Measurements from ENCODE around the gene TFR2.

DNA sequence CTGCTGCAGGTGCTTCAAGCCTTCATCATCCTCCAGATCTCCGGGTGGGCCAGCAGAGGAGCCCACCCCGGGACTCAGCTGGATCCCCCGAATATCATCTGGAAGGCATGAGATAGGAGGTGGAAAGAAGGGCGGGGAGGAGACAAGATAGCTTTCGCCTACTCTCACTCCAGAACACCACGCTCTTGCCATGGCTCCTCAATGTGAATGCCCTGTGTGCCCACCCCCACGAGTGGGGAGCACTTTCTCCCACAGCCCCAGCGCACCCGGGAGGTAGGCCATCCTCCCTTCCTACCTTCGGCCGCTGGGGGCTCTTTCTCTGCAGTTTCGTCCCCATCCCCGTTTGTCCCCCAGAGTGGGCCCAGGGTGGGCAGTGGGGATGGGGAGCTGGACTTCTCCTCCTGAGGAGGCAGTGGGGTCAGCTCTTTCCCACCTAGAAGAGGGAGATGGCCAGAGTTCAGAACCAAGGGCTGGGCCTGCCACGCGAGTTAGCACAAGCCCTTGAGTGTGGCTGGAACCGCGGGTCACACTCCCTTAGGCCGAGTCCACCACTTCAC lies 43.8 kb upstream of the TFR2 start:
- TF ChIP-seq EZH2 (IDR thresholded peaks at IDR 0.05; ENCODE audit: low read length, missing control alignments), result no peak
- TF ChIP-seq, protein P1, sequence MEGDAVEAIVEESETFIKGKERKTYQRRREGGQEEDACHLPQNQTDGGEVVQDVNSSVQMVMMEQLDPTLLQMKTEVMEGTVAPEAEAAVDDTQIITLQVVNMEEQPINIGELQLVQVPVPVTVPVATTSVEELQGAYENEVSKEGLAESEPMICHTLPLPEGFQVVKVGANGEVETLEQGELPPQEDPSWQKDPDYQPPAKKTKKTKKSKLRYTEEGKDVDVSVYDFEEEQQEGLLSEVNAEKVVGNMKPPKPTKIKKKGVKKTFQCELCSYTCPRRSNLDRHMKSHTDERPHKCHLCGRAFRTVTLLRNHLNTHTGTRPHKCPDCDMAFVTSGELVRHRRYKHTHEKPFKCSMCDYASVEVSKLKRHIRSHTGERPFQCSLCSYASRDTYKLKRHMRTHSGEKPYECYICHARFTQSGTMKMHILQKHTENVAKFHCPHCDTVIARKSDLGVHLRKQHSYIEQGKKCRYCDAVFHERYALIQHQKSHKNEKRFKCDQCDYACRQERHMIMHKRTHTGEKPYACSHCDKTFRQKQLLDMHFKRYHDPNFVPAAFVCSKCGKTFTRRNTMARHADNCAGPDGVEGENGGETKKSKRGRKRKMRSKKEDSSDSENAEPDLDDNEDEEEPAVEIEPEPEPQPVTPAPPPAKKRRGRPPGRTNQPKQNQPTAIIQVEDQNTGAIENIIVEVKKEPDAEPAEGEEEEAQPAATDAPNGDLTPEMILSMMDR (conservative IDR thresholded peaks at IDR 0.05 in 1 of 2, IDR thresholded peaks at IDR 0.05 in 1 of 2; ENCODE audit: low read depth in 1 of 2, low read length in 2 of 2), result no peak

Measured in fibroblast of lung (primary cell).